Mesodermal cell (in vitro differentiated cells): Measurements from ENCODE around the gene RP9.

Experiments used
- H3K27ac ChIP-seq: 2 replicates; pipeline ENCODE4 v1.7.0; 2013; ENCODE audit warnings: mild to moderate bottlenecking, low read depth, low read length, moderate library complexity; ENCODE audit not compliant: severe bottlenecking
- H3K36me3 ChIP-seq: 2 replicates; pipeline ENCODE4 v1.7.1; 2013; ENCODE audit warnings: mild to moderate bottlenecking, low read length, moderate library complexity; ENCODE audit not compliant: control insufficient read depth, insufficient read depth
- H3K4me1 ChIP-seq: one replicate; pipeline ENCODE4 v1.7.1; 2013; ENCODE audit warnings: mild to moderate bottlenecking, low read length; ENCODE audit not compliant: insufficient read depth, control insufficient read depth, poor library complexity, severe bottlenecking
- H3K4me3 ChIP-seq: 2 replicates; pipeline ENCODE4 v1.7.0; 2013; ENCODE audit warnings: low read length, control low read depth, mild to moderate bottlenecking; ENCODE audit not compliant: insufficient read depth, poor library complexity, severe bottlenecking; ENCODE audit errors: extremely low read depth
- H3K9me3 ChIP-seq: 2 replicates; pipeline ENCODE4 v1.7.1; 2013; ENCODE audit warnings: mild to moderate bottlenecking, low read length, moderate library complexity; ENCODE audit not compliant: control insufficient read depth
- WGBS, 2 experiments: methylation state at CpG; one replicate each; pipeline ENCODE4 v1.1.5; 2013; ENCODE audit warnings: missing lambda C conversion rate in 2 of 2; ENCODE audit not compliant: insufficient coverage in 2 of 2; 5-methylcytosine and 5-hydroxymethylcytosine counted together

Gene RP9

DNA sequence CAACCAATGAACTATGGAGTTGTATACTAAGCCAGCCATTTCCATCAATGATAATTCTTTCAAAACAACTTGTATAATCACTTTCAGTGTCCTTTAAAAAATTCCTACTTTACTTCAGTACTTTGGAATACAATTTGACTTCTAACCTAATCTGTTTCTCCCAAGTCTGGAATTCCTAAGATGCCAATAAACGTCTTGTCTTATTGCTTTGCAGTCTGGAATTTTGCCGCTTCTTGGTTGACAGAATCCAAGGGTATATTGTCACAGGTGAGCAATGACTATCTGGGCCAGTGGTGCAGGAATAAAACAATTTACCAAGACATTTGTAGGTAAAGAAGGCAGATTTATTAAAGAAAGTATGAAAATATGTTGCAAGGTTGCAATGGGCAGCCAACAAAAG lies 21.8 kb downstream of the RP9 start:
- no peaks in the 10 kb centered on the region for H3K36me3 ChIP-seq
- H3K4me1 ChIP-seq: no peaks in the 10 kb centered on the region
- no peak overlapping the region for H3K4me3 ChIP-seq
- 28 to 29% methylated on average over 2 of the region's 2 CpGs for WGBS, 2 experiments
- no peak overlapping the region for H3K27ac ChIP-seq
- no peaks in the 10 kb centered on the region for H3K9me3 ChIP-seq

DNA sequence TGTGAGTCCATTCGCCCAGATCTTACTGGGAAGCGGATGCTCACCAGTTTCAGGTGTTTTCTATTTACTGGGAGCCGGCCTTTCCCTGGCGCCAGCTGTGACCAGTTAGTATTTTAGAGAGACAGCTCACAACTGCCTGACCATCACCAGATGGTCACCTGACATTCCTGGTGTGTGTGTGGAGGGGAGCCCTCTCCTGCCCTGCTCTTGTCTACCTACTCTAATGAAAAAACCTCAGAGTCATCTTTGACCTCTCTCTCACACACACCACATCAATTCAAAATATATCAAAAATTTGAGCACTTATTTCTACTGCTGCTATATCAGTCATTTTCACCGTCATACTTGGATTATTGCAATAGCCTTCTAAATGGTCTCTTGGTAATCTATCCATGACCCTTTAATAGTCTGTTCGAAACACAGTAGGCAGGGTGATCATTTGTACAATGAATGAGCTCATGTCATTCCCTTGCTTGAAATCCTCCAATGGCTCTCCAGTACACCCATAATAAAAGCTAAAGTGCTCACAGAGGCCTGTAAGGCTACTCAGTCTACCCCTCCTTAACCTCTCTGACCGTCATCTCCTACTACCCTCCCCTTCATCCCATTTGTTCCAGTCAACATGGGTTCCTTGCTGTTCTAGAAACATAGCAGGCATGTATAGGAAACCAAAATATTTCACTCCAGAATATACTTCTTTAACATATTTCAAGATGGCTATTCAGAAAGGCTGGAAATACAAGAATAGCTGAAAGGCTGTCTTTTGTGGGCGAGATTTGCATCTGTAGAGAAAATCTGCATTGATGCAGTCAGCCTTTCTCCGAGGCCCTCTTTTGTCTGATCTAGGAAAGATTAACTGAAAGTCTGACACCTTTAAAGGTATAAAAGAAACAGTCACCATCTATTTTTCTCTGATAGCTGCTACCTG lies 29.2 kb downstream of the RP9 start:
- H3K9me3 ChIP-seq: no peaks in the 10 kb centered on the region
- 76 to 88% methylated on average over 6 of the region's 9 CpGs for WGBS, 2 experiments
- no peaks in the 10 kb centered on the region for H3K4me1 ChIP-seq
- no peaks in the 10 kb centered on the region for H3K36me3 ChIP-seq
- H3K4me3 ChIP-seq: no peak overlapping the region
- no peak overlapping the region for H3K27ac ChIP-seq

DNA sequence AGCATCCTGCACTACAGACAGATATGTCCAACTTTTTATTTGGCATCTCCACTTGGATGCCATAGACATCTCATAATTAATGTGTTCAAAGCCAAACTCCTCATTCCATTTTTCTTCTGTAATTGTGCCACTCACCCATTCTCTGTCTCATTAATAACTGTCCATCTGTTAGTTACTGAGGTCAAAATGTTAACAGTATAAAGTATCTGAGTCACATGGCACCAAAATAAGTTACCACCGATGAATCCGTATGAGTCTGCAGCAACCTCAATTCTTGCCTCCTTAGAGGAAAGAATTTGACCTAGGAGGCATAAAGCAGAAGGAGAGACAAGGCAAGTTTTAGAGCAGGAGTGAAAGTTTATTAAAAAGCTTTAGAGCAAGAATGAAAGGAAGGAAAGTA lies 30.1 kb downstream of the RP9 start:
- H3K4me3 ChIP-seq: no peak overlapping the region
- H3K4me1 ChIP-seq: no peaks in the 10 kb centered on the region
- WGBS, 2 experiments: 100% methylated on average over 1 to 2 of the region's 2 CpGs
- H3K36me3 ChIP-seq: no peaks in the 10 kb centered on the region
- H3K27ac ChIP-seq: no peak overlapping the region
- H3K9me3 ChIP-seq: no peaks in the 10 kb centered on the region

DNA sequence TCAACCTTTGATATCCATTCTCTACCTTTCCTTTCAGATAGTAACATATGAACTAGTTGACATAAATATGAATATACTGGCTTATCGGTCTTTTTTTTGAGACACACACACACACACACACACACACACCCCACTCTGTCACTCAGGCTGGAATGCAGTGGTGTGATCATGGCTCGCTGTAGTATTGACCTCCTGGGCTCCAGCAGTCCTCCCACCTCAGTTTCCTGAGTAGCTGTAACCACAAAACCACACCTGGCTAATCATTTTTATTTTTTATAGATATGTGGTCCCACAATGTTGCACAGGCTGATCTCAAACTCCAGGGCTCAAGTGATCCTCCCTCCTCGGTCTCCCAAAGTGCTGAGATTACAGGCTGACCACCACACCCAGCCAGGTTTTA lies 32.5 kb downstream of the RP9 start:
- no peaks in the 10 kb centered on the region for H3K4me1 ChIP-seq
- no peaks in the 10 kb centered on the region for H3K36me3 ChIP-seq
- H3K27ac ChIP-seq: no peak overlapping the region
- no peaks in the 10 kb centered on the region for H3K9me3 ChIP-seq
- H3K4me3 ChIP-seq: no peak overlapping the region
- WGBS, 2 experiments: 86 to 100% methylated on average over 1 of the region's 3 CpGs

- Histone ChIP-seq H3K36me3 (no peaks in the 10 kb centered on the region), H3K4me3 (no peak overlapping the region), H3K4me1 (no peaks in the 10 kb centered on the region), H3K27ac (no peak overlapping the region), H3K9me3 (no peaks in the 10 kb centered on the region)
- 33 to 100% methylated on average over 1 of the region's 3 CpGs for WGBS, 2 experiments
These were observed 33.2 kb downstream of the RP9 start for GRCh38 chr7:33075818-33076518.

- Histone ChIP-seq H3K9me3 (peaks cover 13% of the 10 kb centered on the region), H3K4me3 (no peak overlapping the region), H3K4me1 (no peaks in the 10 kb centered on the region), H3K36me3 (no peaks in the 10 kb centered on the region), H3K27ac (no peak overlapping the region)
- 95 to 97% methylated on average over 2 to 4 of the region's 4 CpGs for WGBS, 2 experiments
These were observed 36.0 kb downstream of the RP9 start for GRCh38 chr7:33073243-33073642.

DNA sequence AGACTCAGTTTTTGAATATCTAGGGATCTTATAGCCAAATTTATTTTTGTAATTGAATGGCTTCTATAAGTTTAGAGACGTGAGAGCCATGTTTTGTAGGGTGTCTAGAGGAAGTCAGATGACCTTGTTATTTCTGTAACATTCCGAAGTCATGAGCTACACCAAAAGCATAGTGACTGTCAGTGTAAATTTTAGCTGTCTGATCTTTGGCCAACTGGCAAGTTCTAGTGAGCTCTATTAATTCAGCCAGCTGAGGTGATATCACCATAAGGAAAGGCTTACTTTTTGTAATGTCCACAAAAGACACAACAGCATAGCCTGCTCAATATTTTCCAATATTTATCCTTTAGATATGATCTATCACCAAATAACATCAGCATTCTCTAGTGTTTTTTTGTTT lies 36.7 kb downstream of the RP9 start:
- no peaks in the 10 kb centered on the region for H3K4me1 ChIP-seq
- WGBS, 2 experiments: 86 to 90% methylated on average over 1 to 2 of the region's 2 CpGs
- H3K9me3 ChIP-seq: peaks cover 17% of the 10 kb centered on the region
- H3K27ac ChIP-seq: no peak overlapping the region
- H3K4me3 ChIP-seq: no peak overlapping the region
- H3K36me3 ChIP-seq: no peaks in the 10 kb centered on the region

GRCh38 chr7:33070831-33071230 lies 38.4 kb downstream of the RP9 start:
- H3K27ac ChIP-seq: no peak overlapping the region
- no peaks in the 10 kb centered on the region for H3K36me3 ChIP-seq
- H3K4me1 ChIP-seq: no peaks in the 10 kb centered on the region
- H3K9me3 ChIP-seq: peaks cover 26% of the 10 kb centered on the region
- H3K4me3 ChIP-seq: no peak overlapping the region
- 76 to 87% methylated on average over 5 to 6 of the region's 6 CpGs for WGBS, 2 experiments

DNA sequence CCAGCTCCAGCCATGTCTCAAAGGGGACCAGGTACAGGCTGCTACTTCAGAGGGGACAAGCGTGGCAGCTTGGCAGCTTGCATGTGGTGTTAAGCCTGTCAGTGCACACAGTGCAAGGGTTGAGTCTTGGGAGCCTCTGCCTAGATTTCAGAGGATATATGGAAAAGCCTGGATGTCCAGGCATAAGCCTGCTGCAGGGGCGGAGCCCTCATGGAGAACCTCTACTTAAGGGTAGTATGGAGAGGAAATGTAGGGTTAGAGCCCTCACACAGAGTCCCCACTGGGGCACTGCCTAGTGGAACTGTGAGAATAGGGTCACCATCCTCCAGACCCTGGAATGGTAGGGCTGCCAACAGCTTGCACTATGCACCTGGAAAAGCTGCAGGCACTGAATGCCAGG lies 38.9 kb downstream of the RP9 start:
- no peaks in the 10 kb centered on the region for H3K4me1 ChIP-seq
- WGBS, 2 experiments: 88 to 100% methylated on average over 2 of the region's 2 CpGs
- no peak overlapping the region for H3K4me3 ChIP-seq
- peaks cover 28% of the 10 kb centered on the region for H3K9me3 ChIP-seq
- no peaks in the 10 kb centered on the region for H3K36me3 ChIP-seq
- H3K27ac ChIP-seq: no peak overlapping the region

GRCh38 chr7:33067921-33068320 lies 41.3 kb downstream of the RP9 start:
- Histone ChIP-seq H3K27ac (no peak overlapping the region), H3K36me3 (no peaks in the 10 kb centered on the region), H3K4me1 (no peaks in the 10 kb centered on the region), H3K4me3 (no peak overlapping the region), H3K9me3 (peaks cover 36% of the 10 kb centered on the region)
- WGBS, 2 experiments: 100% methylated on average over 1 of the region's 1 CpG

GRCh38 chr7:33066771-33067170 lies 42.4 kb downstream of the RP9 start:
- H3K9me3 ChIP-seq: peaks cover 36% of the 10 kb centered on the region
- H3K4me1 ChIP-seq: no peaks in the 10 kb centered on the region
- H3K36me3 ChIP-seq: no peaks in the 10 kb centered on the region
- H3K4me3 ChIP-seq: no peak overlapping the region
- H3K27ac ChIP-seq: no peak overlapping the region
- no CpG with 5 or more reads among the region's 1 CpG for WGBS, 2 experiments
